ENCODE measurements around the gene DLEU7. TPM values are rescaled to one million over a fixed set of nuclear protein-coding genes. Genes with fewer than 3 reads are reported as not detected.

DLEU7 gene
- total and polyA plus RNA-seq, 4 donors: 0.17 to 0.47 (median 0.24) TPM

DNA sequence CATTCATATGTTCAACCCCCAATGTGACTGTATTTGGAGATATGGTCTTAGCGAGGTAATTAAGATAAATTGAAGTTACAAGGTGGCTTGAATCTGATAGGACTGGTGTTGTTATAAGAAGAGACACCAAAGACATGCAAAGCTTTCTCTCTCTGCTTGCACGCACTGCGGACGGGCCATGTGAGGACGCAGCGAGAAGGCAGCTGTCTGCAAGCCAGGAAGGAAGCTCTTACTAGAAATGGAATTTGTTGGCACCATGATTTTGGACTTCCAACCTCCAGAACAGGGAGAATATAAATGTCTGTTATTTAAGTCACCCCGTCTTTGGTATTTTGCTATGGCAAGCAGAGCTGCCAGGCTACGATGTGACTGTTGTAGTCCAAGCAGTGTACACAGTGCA, 4.8 kb downstream of the DLEU7 start:
- H3K9me3 ChIP-seq (ENCODE audit: control insufficient read depth in 4 of 4, low read length in 3 of 4): no peaks in the 10 kb centered on the region
- H3K4me3 ChIP-seq (ENCODE audit: low read depth in 1 of 3, low read length in 3 of 3): no peak overlapping the region
- H3K27me3 ChIP-seq (ENCODE audit: control insufficient read depth in 4 of 4, insufficient read depth in 4 of 4, low read length in 3 of 4): peaks cover 0 to 2% (median 0%) of the 10 kb centered on the region in 4 donors
- 92% methylated on average over 8 of the region's 8 CpGs for whole genome bisulfite sequencing
- no peaks in the 10 kb centered on the region for H3K36me3 ChIP-seq (ENCODE audit: control insufficient read depth in 4 of 4, insufficient read depth in 3 of 4, low read depth in 1 of 4, low read length in 3 of 4)
- peaks cover 0 to 9% (median 2%) of the 10 kb centered on the region in 4 donors for H3K4me1 ChIP-seq (ENCODE audit: control insufficient read depth in 4 of 4, insufficient read depth in 4 of 4, low read length in 3 of 4)
- no peak for DNase-seq (ENCODE audit: low spot score)
- TF ChIP-seq YY1 (IDR thresholded peaks at IDR 0.05): no peak
- no peak overlapping the region for H3K9ac ChIP-seq (ENCODE audit: low read depth in 1 of 2, low read length in 2 of 2)
- no peak overlapping the region for H3K27ac ChIP-seq (ENCODE audit: low read depth in 1 of 2, low read length in 2 of 2)

DNA sequence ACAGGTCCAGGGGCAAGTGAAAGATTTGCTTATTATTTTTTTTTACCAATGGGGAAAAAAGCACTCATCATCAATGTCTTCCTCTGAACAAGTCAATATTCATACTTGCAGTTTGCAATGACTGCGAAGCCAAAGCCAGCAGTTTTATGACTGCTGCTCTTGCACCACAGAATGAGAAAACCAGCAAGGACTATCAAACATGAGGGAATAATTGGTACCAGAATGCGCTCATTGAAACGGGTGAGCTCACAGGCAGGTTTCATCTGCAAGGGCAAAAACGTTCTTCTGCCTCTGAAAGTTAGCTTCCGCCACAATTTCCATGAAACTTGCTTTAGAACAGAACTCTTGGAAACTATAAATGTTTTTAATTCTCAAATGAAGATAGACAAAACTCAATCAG, 5.5 kb downstream of the DLEU7 start:
- WGBS: 93% methylated on average over 5 of the region's 5 CpGs
- H3K27ac ChIP-seq (ENCODE audit: low read depth in 1 of 2, low read length in 2 of 2): no peak overlapping the region
- H3K4me1 ChIP-seq (ENCODE audit: control insufficient read depth in 4 of 4, insufficient read depth in 4 of 4, low read length in 3 of 4): peaks cover 0 to 2% (median 0%) of the 10 kb centered on the region in 4 donors
- H3K27me3 ChIP-seq (ENCODE audit: control insufficient read depth in 4 of 4, insufficient read depth in 4 of 4, low read length in 3 of 4): no peaks in the 10 kb centered on the region
- H3K4me3 ChIP-seq (ENCODE audit: low read depth in 1 of 3, low read length in 3 of 3): no peak overlapping the region
- H3K9ac ChIP-seq (ENCODE audit: low read depth in 1 of 2, low read length in 2 of 2): no peak overlapping the region
- TF ChIP-seq GABPA (IDR thresholded peaks at IDR 0.05 in 1 of 2, conservative IDR thresholded peaks at IDR 0.05 in 1 of 2) (no peak), NR2F2 (IDR thresholded peaks at IDR 0.05) (no peak), TAF1 (conservative IDR thresholded peaks at IDR 0.05) (no peak), YY1 (IDR thresholded peaks at IDR 0.05) (no peak), HNF4A (conservative IDR thresholded peaks at IDR 0.05) (no peak), FOXA2 (IDR thresholded peaks at IDR 0.05) (no peak), SP1 (IDR thresholded peaks at IDR 0.05) (no peak), RAD21 (IDR thresholded peaks at IDR 0.05) (no peak), FOXA1 (IDR thresholded peaks at IDR 0.05) (no peak), JUND (IDR thresholded peaks at IDR 0.05) (no peak)
- TF ChIP-seq, protein P1, sequence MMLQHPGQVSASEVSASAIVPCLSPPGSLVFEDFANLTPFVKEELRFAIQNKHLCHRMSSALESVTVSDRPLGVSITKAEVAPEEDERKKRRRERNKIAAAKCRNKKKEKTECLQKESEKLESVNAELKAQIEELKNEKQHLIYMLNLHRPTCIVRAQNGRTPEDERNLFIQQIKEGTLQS (IDR thresholded peaks at IDR 0.05): no peak
- TF ChIP-seq, protein P2, sequence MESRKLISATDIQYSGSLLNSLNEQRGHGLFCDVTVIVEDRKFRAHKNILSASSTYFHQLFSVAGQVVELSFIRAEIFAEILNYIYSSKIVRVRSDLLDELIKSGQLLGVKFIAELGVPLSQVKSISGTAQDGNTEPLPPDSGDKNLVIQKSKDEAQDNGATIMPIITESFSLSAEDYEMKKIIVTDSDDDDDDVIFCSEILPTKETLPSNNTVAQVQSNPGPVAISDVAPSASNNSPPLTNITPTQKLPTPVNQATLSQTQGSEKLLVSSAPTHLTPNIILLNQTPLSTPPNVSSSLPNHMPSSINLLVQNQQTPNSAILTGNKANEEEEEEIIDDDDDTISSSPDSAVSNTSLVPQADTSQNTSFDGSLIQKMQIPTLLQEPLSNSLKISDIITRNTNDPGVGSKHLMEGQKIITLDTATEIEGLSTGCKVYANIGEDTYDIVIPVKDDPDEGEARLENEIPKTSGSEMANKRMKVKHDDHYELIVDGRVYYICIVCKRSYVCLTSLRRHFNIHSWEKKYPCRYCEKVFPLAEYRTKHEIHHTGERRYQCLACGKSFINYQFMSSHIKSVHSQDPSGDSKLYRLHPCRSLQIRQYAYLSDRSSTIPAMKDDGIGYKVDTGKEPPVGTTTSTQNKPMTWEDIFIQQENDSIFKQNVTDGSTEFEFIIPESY (IDR thresholded peaks at IDR 0.05): no peak
- TF ChIP-seq, protein P3, sequence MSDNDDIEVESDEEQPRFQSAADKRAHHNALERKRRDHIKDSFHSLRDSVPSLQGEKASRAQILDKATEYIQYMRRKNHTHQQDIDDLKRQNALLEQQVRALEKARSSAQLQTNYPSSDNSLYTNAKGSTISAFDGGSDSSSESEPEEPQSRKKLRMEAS (IDR thresholded peaks at IDR 0.05): no peak
- no peaks in the 10 kb centered on the region for H3K9me3 ChIP-seq (ENCODE audit: control insufficient read depth in 4 of 4, low read length in 3 of 4)
- no peak for DNase-seq (ENCODE audit: low spot score)
- H3K36me3 ChIP-seq (ENCODE audit: control insufficient read depth in 4 of 4, insufficient read depth in 3 of 4, low read depth in 1 of 4, low read length in 3 of 4): no peaks in the 10 kb centered on the region

DNA sequence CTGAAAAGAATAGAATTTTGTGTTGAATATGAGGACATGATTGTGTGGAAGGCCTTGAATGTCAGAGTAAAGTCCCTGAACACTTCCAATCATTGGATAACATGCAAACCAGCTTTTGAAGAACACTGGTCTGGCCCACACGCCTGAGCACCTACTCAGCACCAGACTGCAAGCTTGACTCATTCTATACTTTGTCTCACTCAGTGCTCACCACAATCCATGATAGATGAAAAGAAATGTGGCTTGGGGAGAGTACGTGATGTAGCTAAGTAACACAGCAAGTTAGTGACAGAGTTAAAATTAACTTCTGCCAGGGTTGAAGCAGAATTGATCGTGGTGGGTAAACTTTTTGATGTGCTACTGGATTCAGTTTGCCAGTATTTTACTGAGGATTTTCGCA, 12.0 kb downstream of the DLEU7 start:
- no peak overlapping the region for H3K4me3 ChIP-seq (ENCODE audit: low read depth in 1 of 3, low read length in 3 of 3)
- H3K36me3 ChIP-seq (ENCODE audit: control insufficient read depth in 4 of 4, insufficient read depth in 3 of 4, low read depth in 1 of 4, low read length in 3 of 4): no peaks in the 10 kb centered on the region
- 76% methylated on average over 4 of the region's 4 CpGs for WGBS
- H3K27me3 ChIP-seq (ENCODE audit: control insufficient read depth in 4 of 4, insufficient read depth in 4 of 4, low read length in 3 of 4): no peaks in the 10 kb centered on the region
- H3K9me3 ChIP-seq (ENCODE audit: control insufficient read depth in 4 of 4, low read length in 3 of 4): no peaks in the 10 kb centered on the region
- H3K27ac ChIP-seq (ENCODE audit: low read depth in 1 of 2, low read length in 2 of 2): no peak overlapping the region
- DNase-seq (ENCODE audit: low spot score): no peak
- H3K9ac ChIP-seq (ENCODE audit: low read depth in 1 of 2, low read length in 2 of 2): no peak overlapping the region
- peaks cover 0 to 11% (median 6%) of the 10 kb centered on the region in 4 donors for H3K4me1 ChIP-seq (ENCODE audit: control insufficient read depth in 4 of 4, insufficient read depth in 4 of 4, low read length in 3 of 4)
- TF ChIP-seq HNF4G (IDR thresholded peaks at IDR 0.05) (no peak), FOXA2 (IDR thresholded peaks at IDR 0.05) (no peak), GABPA (IDR thresholded peaks at IDR 0.05 in 1 of 2, conservative IDR thresholded peaks at IDR 0.05 in 1 of 2) (no peak), NR2F2 (IDR thresholded peaks at IDR 0.05) (no peak), YY1 (IDR thresholded peaks at IDR 0.05) (no peak), FOXA1 (IDR thresholded peaks at IDR 0.05) (no peak), TAF1 (conservative IDR thresholded peaks at IDR 0.05) (no peak), HNF4A (conservative IDR thresholded peaks at IDR 0.05) (no peak), RXRA (IDR thresholded peaks at IDR 0.05) (no peak), SP1 (IDR thresholded peaks at IDR 0.05) (no peak), EGR1 (IDR thresholded peaks at IDR 0.05; ENCODE audit: low read depth in 2 of 2) (no peak)
- TF ChIP-seq, protein P3 (IDR thresholded peaks at IDR 0.05): no peak
- TF ChIP-seq, protein P4, sequence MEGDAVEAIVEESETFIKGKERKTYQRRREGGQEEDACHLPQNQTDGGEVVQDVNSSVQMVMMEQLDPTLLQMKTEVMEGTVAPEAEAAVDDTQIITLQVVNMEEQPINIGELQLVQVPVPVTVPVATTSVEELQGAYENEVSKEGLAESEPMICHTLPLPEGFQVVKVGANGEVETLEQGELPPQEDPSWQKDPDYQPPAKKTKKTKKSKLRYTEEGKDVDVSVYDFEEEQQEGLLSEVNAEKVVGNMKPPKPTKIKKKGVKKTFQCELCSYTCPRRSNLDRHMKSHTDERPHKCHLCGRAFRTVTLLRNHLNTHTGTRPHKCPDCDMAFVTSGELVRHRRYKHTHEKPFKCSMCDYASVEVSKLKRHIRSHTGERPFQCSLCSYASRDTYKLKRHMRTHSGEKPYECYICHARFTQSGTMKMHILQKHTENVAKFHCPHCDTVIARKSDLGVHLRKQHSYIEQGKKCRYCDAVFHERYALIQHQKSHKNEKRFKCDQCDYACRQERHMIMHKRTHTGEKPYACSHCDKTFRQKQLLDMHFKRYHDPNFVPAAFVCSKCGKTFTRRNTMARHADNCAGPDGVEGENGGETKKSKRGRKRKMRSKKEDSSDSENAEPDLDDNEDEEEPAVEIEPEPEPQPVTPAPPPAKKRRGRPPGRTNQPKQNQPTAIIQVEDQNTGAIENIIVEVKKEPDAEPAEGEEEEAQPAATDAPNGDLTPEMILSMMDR (IDR thresholded peaks at IDR 0.05; ENCODE audit: low read depth, low read length, missing input control): no peak
- TF ChIP-seq, protein P5, sequence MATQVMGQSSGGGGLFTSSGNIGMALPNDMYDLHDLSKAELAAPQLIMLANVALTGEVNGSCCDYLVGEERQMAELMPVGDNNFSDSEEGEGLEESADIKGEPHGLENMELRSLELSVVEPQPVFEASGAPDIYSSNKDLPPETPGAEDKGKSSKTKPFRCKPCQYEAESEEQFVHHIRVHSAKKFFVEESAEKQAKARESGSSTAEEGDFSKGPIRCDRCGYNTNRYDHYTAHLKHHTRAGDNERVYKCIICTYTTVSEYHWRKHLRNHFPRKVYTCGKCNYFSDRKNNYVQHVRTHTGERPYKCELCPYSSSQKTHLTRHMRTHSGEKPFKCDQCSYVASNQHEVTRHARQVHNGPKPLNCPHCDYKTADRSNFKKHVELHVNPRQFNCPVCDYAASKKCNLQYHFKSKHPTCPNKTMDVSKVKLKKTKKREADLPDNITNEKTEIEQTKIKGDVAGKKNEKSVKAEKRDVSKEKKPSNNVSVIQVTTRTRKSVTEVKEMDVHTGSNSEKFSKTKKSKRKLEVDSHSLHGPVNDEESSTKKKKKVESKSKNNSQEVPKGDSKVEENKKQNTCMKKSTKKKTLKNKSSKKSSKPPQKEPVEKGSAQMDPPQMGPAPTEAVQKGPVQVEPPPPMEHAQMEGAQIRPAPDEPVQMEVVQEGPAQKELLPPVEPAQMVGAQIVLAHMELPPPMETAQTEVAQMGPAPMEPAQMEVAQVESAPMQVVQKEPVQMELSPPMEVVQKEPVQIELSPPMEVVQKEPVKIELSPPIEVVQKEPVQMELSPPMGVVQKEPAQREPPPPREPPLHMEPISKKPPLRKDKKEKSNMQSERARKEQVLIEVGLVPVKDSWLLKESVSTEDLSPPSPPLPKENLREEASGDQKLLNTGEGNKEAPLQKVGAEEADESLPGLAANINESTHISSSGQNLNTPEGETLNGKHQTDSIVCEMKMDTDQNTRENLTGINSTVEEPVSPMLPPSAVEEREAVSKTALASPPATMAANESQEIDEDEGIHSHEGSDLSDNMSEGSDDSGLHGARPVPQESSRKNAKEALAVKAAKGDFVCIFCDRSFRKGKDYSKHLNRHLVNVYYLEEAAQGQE (IDR thresholded peaks at IDR 0.05): no peak
- TF ChIP-seq, protein P2 (IDR thresholded peaks at IDR 0.05): no peak
